ENCODE data around the gene C1orf52.

Gene C1orf52

DNA sequence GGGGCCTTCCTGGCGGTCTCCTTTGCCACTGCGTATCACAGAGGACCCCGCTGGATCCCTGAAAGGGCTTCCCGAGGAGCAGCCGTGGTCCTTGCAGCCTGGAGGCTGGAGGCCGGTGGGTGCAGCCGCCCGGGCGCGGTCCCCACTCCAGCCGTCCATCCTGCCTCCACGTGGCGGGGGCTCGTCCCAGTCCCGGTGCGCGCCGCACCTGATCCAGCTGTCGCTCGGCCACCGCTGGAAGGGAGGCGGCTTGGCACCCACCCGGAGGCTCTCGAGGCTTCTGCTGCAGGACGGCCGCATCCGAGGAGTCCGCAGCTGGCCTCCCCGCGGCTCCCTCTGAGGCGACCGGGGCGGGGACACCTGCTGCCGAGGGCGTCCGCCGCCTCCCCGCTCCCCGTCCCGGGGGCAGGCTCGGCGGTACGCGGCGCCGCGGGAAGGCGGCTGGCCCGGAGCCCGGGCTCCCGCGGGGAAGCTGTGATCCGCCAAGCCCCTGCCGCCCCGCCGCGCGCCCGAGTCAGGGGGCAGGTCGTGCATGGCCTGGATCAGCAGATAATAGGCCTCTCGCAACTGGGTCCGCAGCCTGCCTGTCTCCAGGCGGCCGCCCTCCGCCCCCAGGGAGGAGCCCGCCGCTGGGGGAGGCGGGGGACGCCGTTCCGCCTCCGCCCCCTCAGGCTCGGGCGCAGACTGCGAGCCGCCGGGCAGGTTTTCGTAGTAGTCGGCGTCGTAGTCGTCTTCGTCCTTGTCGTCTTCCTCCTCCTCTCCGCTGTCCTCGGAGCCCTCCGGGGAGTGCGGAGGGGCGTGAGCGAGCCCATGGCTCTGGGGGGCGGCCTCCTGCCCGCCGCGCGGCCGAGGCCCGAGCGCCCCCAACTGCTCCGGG, 58.8 kb downstream of the C1orf52 start, which contains the start of gene SYDE2:
Gene SYDE2 (minus strand): TSS at position 554 of the 877 bp plus-strand sequence. CDS start 20 bp downstream, at position 534.
- FAIRE-seq (peak; percentile 51), DNase-seq (ENCODE audit: insufficient read length, low spot score) (peak; percentile 74)

All from HTR-8/SVneo (cell line).